WTC11 (cell line): ENCODE results near the gene MACROD2. TPM values are rescaled to one million over a fixed set of nuclear protein-coding genes. Genes with fewer than 3 reads are reported as not detected.

Experiments
- ATAC-seq: fragments of 200-7000 bp; cut with Tn5 transposase; 2 replicates; pipeline ENCODE4 v1.10.0; 2021; ENCODE audit warnings: mild to moderate bottlenecking, moderate library complexity
- CTCF ChIA-PET: fragments of 300-600 bp; sonication (Branson Sonifier 250); formaldehyde crosslinking; loops from one replicate; lab custom pipeline; 2021; ENCODE audit warnings: antibody characterized with exemption; lab: Charles Lee
- POLR2A ChIA-PET: fragments of 350-600 bp; sonication (Branson Sonifier 250); formaldehyde crosslinking; loops from one replicate; lab custom pipeline; 2021; ENCODE audit warnings: antibody characterized with exemption; lab: Charles Lee
- DNase-seq: peaks from one replicate; pipeline ENCODE4 v3.0.0; 2021; ENCODE audit warnings: low spot score
- H3K27ac Mint-ChIP-seq: 2 replicates; pipeline ENCODE4 v1.8.0; 2021; ENCODE audit warnings: mixed read lengths
- H3K27me3 Mint-ChIP-seq: 2 replicates; pipeline ENCODE4 v1.8.0; 2021; ENCODE audit warnings: low read depth, mild to moderate bottlenecking, moderate library complexity, mixed read lengths
- H3K36me3 Mint-ChIP-seq: 2 replicates; pipeline ENCODE4 v1.8.0; 2021; ENCODE audit warnings: mixed read lengths
- H3K4me1 Mint-ChIP-seq: 2 replicates; pipeline ENCODE4 v1.8.0; 2022; ENCODE audit warnings: mixed read lengths
- H3K4me3 Mint-ChIP-seq: 2 replicates; pipeline ENCODE4 v1.8.0; 2021; ENCODE audit warnings: mild to moderate bottlenecking, moderate library complexity, mixed read lengths
- H3K9me3 Mint-ChIP-seq: 2 replicates; pipeline ENCODE4 v1.8.0; 2021; ENCODE audit warnings: mixed read lengths
- ATF1 ChIP-seq: sonication (generic); formaldehyde crosslinking; IDR thresholded peaks from 2 replicates; pipeline ENCODE4 v1.8.1; 2023; ENCODE audit warnings: mild to moderate bottlenecking, moderate library complexity, missing genetic modification reagents
- ETV6 ChIP-seq: sonication (generic); formaldehyde crosslinking; IDR thresholded peaks from 2 replicates; pipeline ENCODE4 v1.8.1; 2022; ENCODE audit warnings: mild to moderate bottlenecking, missing genetic modification reagents
- MXD4 ChIP-seq: fragments of 250-450 bp; sonication (Bioruptor Pico); IDR thresholded peaks from 2 replicates; pipeline ENCODE4 v1.8.0; 2021; ENCODE audit warnings: mild to moderate bottlenecking, moderate library complexity, borderline replicate concordance
- SP1 ChIP-seq: sonication (generic); formaldehyde crosslinking; conservative IDR thresholded peaks from 2 replicates; pipeline ENCODE4 v1.8.1; 2022; ENCODE audit warnings: missing genetic modification reagents
- TCF7 ChIP-seq: sonication (generic); formaldehyde crosslinking; IDR thresholded peaks from 2 replicates; pipeline ENCODE4 v1.8.0; 2022; ENCODE audit warnings: mild to moderate bottlenecking, low read depth, missing genetic modification reagents, moderate library complexity
- TEAD4 ChIP-seq: sonication (generic); formaldehyde crosslinking; IDR thresholded peaks from 2 replicates; pipeline ENCODE4 v1.8.0; 2022; ENCODE audit warnings: mild to moderate bottlenecking, missing genetic modification reagents
- ZNF232 ChIP-seq: sonication (generic); formaldehyde crosslinking; IDR thresholded peaks from 2 replicates; pipeline ENCODE4 v1.8.0; 2022; ENCODE audit warnings: mild to moderate bottlenecking, missing genetic modification reagents
- ZNF416 ChIP-seq: fragments of 250-450 bp; sonication (Bioruptor Pico); IDR thresholded peaks from 2 replicates; pipeline ENCODE4 v1.9.0; 2021; ENCODE audit warnings: mild to moderate bottlenecking, inconsistent platforms
- ZNF423 ChIP-seq: fragments of 250-450 bp; sonication (Bioruptor Pico); IDR thresholded peaks from 2 replicates; pipeline ENCODE4 v2.1.2; 2022; ENCODE audit warnings: mild to moderate bottlenecking, moderate library complexity
- ZNF671 ChIP-seq: fragments of 250-450 bp; sonication (Bioruptor Pico); IDR thresholded peaks from 2 replicates; pipeline ENCODE4 v1.8.0; 2021; ENCODE audit warnings: mild to moderate bottlenecking
- total RNA-seq: library from RNA; stranded (reverse); gene quantifications from 3 replicates; pipeline ENCODE4 v1.2.3, GENCODE V29; 2021
- TF ChIP-seq, protein P1 (sequence below): sonication (generic); formaldehyde crosslinking; IDR thresholded peaks from 2 replicates; pipeline ENCODE4 v1.8.1; 2023; ENCODE audit warnings: mild to moderate bottlenecking, missing genetic modification reagents, moderate library complexity
- TF ChIP-seq, protein P2 (sequence below): sonication (generic); formaldehyde crosslinking; IDR thresholded peaks from 2 replicates; pipeline ENCODE4 v1.8.0; 2023; ENCODE audit warnings: mild to moderate bottlenecking, missing genetic modification reagents
- TF ChIP-seq, protein P3 (sequence below): fragments of 200-600 bp; IDR thresholded peaks from 2 replicates; pipeline ENCODE4 v1.8.0; 2022; ENCODE audit warnings: antibody characterized with exemption
- TF ChIP-seq, protein P4 (sequence below): sonication (generic); formaldehyde crosslinking; IDR thresholded peaks from 2 replicates; pipeline ENCODE4 v1.8.1; 2023; ENCODE audit warnings: mild to moderate bottlenecking, moderate library complexity, missing genetic modification reagents
- TF ChIP-seq, protein P5 (sequence below): sonication (generic); formaldehyde crosslinking; IDR thresholded peaks from 2 replicates; pipeline ENCODE4 v1.8.1; 2022; ENCODE audit warnings: low read depth, mild to moderate bottlenecking, moderate library complexity, missing genetic modification reagents, borderline replicate concordance

Gene MACROD2
- total RNA-seq, 1 experiment from 2014 or later = 4.1 TPM

DNA sequence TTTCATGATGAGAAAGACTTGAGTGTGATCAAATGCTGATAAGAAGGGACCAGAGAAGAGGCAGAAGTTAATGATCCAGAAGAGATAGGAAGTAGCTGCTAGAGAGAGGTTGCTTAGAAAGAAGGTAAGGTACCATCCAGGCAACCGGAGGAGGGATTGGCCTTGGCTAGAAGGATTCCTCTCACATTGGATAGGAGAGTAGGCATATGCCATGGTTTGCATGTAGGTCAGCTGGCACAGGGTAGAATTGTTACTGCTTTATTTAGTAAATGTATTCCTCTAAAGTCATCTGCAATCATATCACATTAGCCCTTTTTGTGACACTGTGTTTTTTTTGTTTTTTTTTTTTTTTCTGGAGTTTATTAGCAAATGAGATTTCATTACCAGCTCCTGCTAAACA is 923.0 kb downstream of the MACROD2 start (continued):
- TF ChIP-seq ETV6 (CRISPR knock-in tag) = no peak

DNA sequence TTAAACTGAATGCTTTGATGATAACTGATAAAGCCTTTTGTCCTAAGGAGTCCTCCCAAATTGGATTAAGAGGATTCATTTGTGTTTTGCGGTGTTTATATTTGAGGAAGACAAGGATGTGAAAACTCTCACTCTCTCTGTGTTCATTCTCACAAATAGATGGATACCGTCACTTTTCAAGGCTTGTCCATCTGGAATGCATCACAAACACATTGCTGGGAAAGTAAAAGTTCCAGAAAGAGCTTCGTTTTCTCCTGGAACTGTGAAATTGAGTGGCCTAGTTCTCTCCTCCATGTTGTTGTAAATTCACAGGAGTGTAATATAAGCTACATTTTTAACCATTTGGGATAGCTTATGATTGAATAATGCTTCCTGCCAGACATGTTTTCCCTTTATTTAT is 923.7 kb downstream of the MACROD2 start:
- ChIA-PET CTCF (interaction anchor here (1.4 kb wide), 1 partner anchor 29 kb away, joined by 5 read pairs; no protein-coding TSS in a partner anchor), POLR2A (no interaction called here)
- peaks cover 75% of the 10 kb centered on the region for H3K4me1 Mint-ChIP-seq

DNA sequence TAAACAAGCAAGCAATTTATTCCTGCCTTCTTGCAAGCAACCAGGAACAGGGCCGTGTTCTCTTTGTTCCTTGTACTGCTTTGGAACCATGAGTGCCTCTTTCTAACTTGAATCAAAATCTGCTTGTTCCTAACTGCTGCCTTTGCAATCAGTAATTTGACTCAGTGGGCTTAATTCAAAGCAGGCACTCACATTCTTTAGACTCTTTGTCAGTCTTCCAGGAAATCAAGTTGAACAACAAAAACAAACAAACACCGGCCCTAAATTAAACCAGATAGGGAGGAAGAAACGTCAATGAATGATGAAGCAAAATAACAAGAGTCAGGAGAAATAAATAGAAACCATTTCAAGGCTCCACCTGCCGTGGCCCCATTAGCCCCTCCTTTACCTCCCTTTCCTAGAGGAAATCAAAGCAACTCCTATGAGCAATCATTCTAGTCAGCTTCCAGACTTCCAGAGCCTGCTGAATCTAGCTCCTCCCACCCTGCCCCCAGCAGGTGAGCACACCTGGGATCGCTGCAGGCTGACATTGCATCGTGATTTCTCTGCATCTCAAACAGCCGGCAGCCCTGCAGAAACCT is 924.3 kb downstream of the MACROD2 start:
- TF ChIP-seq ZNF671 (CRISPR knock-in tag) (no peak), ZNF232 (CRISPR knock-in tag) (no peak), SP1 (CRISPR knock-in tag) (0 out of 2 replicates have a peak, but pooled peaks have one; percentile 26), ZNF423 (peak; percentile 35; the same call in 1 of the 2 replicates), MXD4 (no peak)
- TF ChIP-seq, protein P1, sequence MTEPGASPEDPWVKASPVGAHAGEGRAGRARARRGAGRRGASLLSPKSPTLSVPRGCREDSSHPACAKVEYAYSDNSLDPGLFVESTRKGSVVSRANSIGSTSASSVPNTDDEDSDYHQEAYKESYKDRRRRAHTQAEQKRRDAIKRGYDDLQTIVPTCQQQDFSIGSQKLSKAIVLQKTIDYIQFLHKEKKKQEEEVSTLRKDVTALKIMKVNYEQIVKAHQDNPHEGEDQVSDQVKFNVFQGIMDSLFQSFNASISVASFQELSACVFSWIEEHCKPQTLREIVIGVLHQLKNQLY = no peak
- TF ChIP-seq, protein P2, sequence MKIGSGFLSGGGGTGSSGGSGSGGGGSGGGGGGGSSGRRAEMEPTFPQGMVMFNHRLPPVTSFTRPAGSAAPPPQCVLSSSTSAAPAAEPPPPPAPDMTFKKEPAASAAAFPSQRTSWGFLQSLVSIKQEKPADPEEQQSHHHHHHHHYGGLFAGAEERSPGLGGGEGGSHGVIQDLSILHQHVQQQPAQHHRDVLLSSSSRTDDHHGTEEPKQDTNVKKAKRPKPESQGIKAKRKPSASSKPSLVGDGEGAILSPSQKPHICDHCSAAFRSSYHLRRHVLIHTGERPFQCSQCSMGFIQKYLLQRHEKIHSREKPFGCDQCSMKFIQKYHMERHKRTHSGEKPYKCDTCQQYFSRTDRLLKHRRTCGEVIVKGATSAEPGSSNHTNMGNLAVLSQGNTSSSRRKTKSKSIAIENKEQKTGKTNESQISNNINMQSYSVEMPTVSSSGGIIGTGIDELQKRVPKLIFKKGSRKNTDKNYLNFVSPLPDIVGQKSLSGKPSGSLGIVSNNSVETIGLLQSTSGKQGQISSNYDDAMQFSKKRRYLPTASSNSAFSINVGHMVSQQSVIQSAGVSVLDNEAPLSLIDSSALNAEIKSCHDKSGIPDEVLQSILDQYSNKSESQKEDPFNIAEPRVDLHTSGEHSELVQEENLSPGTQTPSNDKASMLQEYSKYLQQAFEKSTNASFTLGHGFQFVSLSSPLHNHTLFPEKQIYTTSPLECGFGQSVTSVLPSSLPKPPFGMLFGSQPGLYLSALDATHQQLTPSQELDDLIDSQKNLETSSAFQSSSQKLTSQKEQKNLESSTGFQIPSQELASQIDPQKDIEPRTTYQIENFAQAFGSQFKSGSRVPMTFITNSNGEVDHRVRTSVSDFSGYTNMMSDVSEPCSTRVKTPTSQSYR = peak; percentile 49; the same call in 1 of the 2 replicates
- CTCF ChIA-PET = interaction anchor here (1.4 kb wide), 1 partner anchor 28 kb away, joined by 5 read pairs; no protein-coding TSS in a partner anchor
- H3K27me3 Mint-ChIP-seq = no peaks in the 10 kb centered on the region
- POLR2A ChIA-PET = no interaction called here
- peak; percentile 99 for ATAC-seq
- peak overlapping the region; percentile 90 for H3K27ac Mint-ChIP-seq
- peaks cover 72% of the 10 kb centered on the region for H3K4me1 Mint-ChIP-seq
- H3K9me3 Mint-ChIP-seq = peaks cover 5% of the 10 kb centered on the region
- H3K36me3 Mint-ChIP-seq = no peaks in the 10 kb centered on the region
- H3K4me3 Mint-ChIP-seq = peak overlapping the region; percentile 50
- DNase-seq = peak; percentile 81

More for the DNA sequence above, 923.7 kb downstream of the MACROD2 start:
- peaks cover 5% of the 10 kb centered on the region for H3K9me3 Mint-ChIP-seq
- DNase-seq (no peak), ATAC-seq (no peak)
- TF ChIP-seq, protein P3, sequence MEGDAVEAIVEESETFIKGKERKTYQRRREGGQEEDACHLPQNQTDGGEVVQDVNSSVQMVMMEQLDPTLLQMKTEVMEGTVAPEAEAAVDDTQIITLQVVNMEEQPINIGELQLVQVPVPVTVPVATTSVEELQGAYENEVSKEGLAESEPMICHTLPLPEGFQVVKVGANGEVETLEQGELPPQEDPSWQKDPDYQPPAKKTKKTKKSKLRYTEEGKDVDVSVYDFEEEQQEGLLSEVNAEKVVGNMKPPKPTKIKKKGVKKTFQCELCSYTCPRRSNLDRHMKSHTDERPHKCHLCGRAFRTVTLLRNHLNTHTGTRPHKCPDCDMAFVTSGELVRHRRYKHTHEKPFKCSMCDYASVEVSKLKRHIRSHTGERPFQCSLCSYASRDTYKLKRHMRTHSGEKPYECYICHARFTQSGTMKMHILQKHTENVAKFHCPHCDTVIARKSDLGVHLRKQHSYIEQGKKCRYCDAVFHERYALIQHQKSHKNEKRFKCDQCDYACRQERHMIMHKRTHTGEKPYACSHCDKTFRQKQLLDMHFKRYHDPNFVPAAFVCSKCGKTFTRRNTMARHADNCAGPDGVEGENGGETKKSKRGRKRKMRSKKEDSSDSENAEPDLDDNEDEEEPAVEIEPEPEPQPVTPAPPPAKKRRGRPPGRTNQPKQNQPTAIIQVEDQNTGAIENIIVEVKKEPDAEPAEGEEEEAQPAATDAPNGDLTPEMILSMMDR = no peak
- TF ChIP-seq, protein P1 = no peak
- TF ChIP-seq TEAD4 = no peak
- H3K4me3 Mint-ChIP-seq = no peak overlapping the region
- H3K27me3 Mint-ChIP-seq = no peaks in the 10 kb centered on the region
- H3K27ac Mint-ChIP-seq = peak overlapping the region; percentile 90
- H3K36me3 Mint-ChIP-seq = no peaks in the 10 kb centered on the region

DNA sequence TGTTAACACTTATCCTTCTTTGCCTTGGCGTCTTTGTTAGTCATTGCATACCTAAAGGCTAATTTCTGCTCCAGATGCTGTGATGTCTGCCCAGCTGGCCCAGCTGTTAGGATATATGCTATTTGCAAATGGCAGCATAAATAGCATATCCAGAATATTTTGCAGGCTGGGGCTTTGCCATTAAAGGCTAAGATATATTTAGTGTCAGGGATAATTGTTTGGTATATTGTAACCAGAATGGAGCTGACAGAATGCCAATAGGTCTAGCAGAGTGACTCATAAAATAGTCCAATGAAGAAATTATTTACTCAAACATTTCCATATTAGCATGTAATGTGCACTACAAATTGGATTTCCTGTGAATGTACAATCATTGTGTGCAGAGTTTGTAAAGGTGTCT is 926.2 kb downstream of the MACROD2 start:
- no peak overlapping the region for H3K27ac Mint-ChIP-seq
- no peaks in the 10 kb centered on the region for H3K27me3 Mint-ChIP-seq
- no peaks in the 10 kb centered on the region for H3K36me3 Mint-ChIP-seq
- ChIA-PET CTCF (no interaction called here), POLR2A (no interaction called here)
- H3K4me3 Mint-ChIP-seq = no peak overlapping the region
- H3K9me3 Mint-ChIP-seq = peaks cover 5% of the 10 kb centered on the region
- DNase-seq (no peak), ATAC-seq (no peak)
- peaks cover 59% of the 10 kb centered on the region for H3K4me1 Mint-ChIP-seq
- no peak for TF ChIP-seq TCF7 (CRISPR knock-in tag)
- no peak for TF ChIP-seq ZNF416
- no peak for TF ChIP-seq ATF1 (CRISPR knock-in tag)
- TF ChIP-seq, protein P3 = no peak
- TF ChIP-seq, protein P4, sequence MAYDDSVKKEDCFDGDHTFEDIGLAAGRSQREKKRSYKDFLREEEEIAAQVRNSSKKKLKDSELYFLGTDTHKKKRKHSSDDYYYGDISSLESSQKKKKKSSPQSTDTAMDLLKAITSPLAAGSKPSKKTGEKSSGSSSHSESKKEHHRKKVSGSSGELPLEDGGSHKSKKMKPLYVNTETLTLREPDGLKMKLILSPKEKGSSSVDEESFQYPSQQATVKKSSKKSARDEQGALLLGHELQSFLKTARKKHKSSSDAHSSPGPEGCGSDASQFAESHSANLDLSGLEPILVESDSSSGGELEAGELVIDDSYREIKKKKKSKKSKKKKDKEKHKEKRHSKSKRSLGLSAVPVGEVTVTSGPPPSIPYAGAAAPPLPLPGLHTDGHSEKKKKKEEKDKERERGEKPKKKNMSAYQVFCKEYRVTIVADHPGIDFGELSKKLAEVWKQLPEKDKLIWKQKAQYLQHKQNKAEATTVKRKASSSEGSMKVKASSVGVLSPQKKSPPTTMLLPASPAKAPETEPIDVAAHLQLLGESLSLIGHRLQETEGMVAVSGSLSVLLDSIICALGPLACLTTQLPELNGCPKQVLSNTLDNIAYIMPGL (CRISPR knock-in tag) = no peak
- no peak for TF ChIP-seq TEAD4
- TF ChIP-seq, protein P5, sequence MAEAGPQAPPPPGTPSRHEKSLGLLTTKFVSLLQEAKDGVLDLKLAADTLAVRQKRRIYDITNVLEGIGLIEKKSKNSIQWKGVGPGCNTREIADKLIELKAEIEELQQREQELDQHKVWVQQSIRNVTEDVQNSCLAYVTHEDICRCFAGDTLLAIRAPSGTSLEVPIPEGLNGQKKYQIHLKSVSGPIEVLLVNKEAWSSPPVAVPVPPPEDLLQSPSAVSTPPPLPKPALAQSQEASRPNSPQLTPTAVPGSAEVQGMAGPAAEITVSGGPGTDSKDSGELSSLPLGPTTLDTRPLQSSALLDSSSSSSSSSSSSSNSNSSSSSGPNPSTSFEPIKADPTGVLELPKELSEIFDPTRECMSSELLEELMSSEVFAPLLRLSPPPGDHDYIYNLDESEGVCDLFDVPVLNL (CRISPR knock-in tag) = no peak
